C4-2B (cell line): ENCODE measurements around the gene WFIKKN1.

Source experiments
- H3K27ac ChIP-seq: fragments of 450-650 bp; 2 replicates; pipeline ENCODE4 v1.5.1; 2017
- CTCF ChIP-seq: fragments of 450-650 bp; conservative IDR thresholded peaks from 2 replicates; pipeline ENCODE4 v1.5.1; 2017; ENCODE audit warnings: mild to moderate bottlenecking
- ZFX ChIP-seq: fragments of 450-650 bp; IDR thresholded peaks from 2 replicates; pipeline ENCODE4 v1.6.1; 2017

WFIKKN1 gene

DNA sequence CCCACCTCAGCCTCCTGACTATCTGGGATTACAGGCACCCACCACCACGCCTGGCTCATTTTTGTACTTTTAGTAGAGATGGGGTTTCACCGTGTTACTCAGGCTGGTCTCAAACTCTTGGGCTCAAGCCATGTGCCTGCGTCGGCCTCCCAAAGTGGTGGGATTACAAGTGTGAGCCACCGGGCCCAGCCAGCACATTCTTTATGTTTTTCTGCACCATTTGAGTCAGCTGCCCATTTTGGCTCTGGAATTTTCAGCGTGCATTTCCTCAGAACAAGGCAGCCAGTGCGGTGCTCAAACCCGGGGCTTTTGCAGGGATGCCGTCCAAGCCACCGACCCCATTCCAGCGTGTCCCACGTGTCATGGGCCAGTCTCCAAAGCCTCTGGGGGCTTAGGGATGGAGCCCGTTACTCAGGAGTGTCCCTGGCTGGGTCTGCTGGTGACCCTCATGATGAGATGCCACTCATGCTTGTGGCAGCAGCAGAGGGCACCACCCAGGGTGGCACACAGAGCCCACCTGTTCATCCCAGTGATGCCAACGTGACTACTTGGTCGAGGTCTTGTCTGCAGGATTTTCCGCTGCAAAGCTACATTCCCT, 44.6 kb upstream of the WFIKKN1 start:
- TF ChIP-seq CTCF: no peak
- H3K27ac ChIP-seq: no peak overlapping the region; the same call in 1 of the 2 replicates

GRCh38 chr16:586645-587590, 43.9 kb upstream of the WFIKKN1 start:
- no peak for TF ChIP-seq ZFX
- no peak for TF ChIP-seq CTCF
- H3K27ac ChIP-seq: peak overlapping the region; percentile 99

DNA sequence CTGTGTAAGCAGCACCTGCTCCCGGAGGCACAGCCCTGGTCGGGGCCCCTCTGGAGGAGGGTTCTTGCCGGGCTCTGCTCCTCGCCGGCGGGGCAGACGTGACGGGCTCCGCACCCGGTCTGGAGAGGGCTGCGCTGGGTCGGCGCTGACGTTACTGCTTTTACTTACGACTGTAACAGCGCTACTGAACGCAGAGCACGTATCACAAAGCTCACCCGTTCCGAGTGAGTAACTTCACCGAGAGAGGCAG, 42.2 kb upstream of the WFIKKN1 start:
- peak overlapping the region; percentile 99 for H3K27ac ChIP-seq
- TF ChIP-seq CTCF: no peak
- no peak for TF ChIP-seq ZFX

DNA sequence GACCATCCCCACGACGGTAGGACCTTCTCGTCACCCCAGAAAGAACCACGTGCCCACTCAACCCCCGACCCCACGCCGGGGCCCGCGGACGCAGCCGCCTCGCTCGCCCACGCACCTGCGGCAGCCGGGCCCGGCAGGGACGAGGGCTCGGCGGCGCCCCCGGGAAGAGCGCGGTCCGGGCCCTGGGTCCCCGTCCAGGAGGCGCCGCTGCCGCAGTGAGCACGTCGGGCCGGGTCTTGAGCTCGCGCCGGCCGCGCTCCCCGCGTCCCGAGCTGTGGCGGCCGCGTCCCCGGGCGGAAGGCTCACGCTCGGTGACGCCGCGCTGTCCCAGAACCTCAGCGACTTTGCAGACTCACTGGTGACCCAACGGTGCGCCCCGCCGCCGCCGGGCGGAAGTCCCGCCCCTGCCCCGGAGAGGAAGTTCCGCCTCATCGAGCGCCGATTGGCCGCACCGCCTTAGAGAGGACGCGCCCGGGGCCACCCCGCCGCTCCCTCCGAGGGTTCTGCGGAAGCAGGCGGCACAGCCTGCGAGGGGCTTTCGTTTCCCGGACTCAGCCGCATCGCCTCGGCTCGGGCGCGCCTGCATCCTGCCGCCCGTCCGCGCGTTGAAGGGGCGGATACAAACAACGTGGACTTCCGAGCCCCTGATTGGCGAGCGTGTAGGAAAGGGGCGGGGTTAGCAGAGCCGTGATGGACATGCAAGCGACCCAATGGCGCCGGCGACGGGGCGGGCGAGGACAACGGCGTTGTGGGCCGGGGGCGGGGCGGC, 41.7 kb upstream of the WFIKKN1 start:
- peak overlapping the region; percentile 99 for H3K27ac ChIP-seq
- TF ChIP-seq CTCF (no peak), ZFX (peak; percentile 56)

GRCh38 chr16:589658-590187, 41.1 kb upstream of the WFIKKN1 start, which contains the start of gene RAB40C:
TSS of gene RAB40C (plus strand) at chr16:590066. CDS start at chr16:590292, 226 bp downstream.
- TF ChIP-seq CTCF: no peak
- no peak for TF ChIP-seq ZFX
- peak within 1 kb of the TSS; percentile 99 for H3K27ac ChIP-seq

- peak overlapping the region; percentile 99 for H3K27ac ChIP-seq
- peak; percentile 64; the same call in 1 of the 2 replicates for TF ChIP-seq ZFX
- TF ChIP-seq CTCF: peak; percentile 22
Measured at GRCh38 chr16:590188-590814, 40.5 kb upstream of the WFIKKN1 start.
